NCI-H446 treated with DMSO at 0.1 percent for 48 hours (cell line): Measurements from ENCODE around the gene GRIK4.

Experiments
- DNase-seq: peaks from one replicate; lab custom pipeline; 2025; lab: John Stamatoyannopoulos, UW

The GRIK4 gene

GRCh38 chr11:120634706-120635105 is 123.2 kb downstream of the GRIK4 start:
- DNase-seq: no peak

GRCh38 chr11:120635136-120635810 is 123.7 kb downstream of the GRIK4 start:
- no peak for DNase-seq

GRCh38 chr11:120637131-120637530 is 125.6 kb downstream of the GRIK4 start:
- DNase-seq: no peak

GRCh38 chr11:120642196-120642894 is 130.8 kb downstream of the GRIK4 start:
- DNase-seq: no peak

- no peak for DNase-seq
These were observed 131.7 kb downstream of the GRIK4 start for GRCh38 chr11:120643284-120643683.

- DNase-seq: no peak
These were observed 134.1 kb downstream of the GRIK4 start for GRCh38 chr11:120645639-120646038.

GRCh38 chr11:120646206-120646605 is 134.7 kb downstream of the GRIK4 start:
- DNase-seq: no peak

- no peak for DNase-seq
These were observed 136.1 kb downstream of the GRIK4 start for GRCh38 chr11:120647681-120648080.

GRCh38 chr11:120648771-120649170 is 137.2 kb downstream of the GRIK4 start:
- no peak for DNase-seq

- no peak for DNase-seq
These were observed 137.8 kb downstream of the GRIK4 start for GRCh38 chr11:120649316-120649715.

GRCh38 chr11:120651396-120651795 is 139.8 kb downstream of the GRIK4 start:
- no peak for DNase-seq

GRCh38 chr11:120651836-120652235 is 140.3 kb downstream of the GRIK4 start:
- DNase-seq: no peak

GRCh38 chr11:120652705-120653335 is 141.3 kb downstream of the GRIK4 start:
- no peak for DNase-seq

- DNase-seq: no peak
These were observed 144.0 kb downstream of the GRIK4 start for GRCh38 chr11:120655589-120655988.

- DNase-seq: no peak
These were observed 145.9 kb downstream of the GRIK4 start for GRCh38 chr11:120657306-120658070.

GRCh38 chr11:120658071-120658423 is 146.5 kb downstream of the GRIK4 start:
- DNase-seq: no peak

- no peak for DNase-seq
These were observed 147.5 kb downstream of the GRIK4 start for GRCh38 chr11:120659076-120659475.

GRCh38 chr11:120660024-120660565 is 148.5 kb downstream of the GRIK4 start:
- no peak for DNase-seq

GRCh38 chr11:120662071-120662676 is 150.6 kb downstream of the GRIK4 start:
- DNase-seq: no peak

- no peak for DNase-seq
These were observed 151.6 kb downstream of the GRIK4 start for GRCh38 chr11:120663142-120663541.

- no peak for DNase-seq
These were observed 154.6 kb downstream of the GRIK4 start for GRCh38 chr11:120666121-120666639.

GRCh38 chr11:120667281-120667680 is 155.7 kb downstream of the GRIK4 start:
- no peak for DNase-seq
